ENCODE measurements around the gene C4orf17.

- TF ChIP-seq POLR2A (IDR thresholded peaks at IDR 0.05; ENCODE audit: extremely low read depth, insufficient read length): no peak
- TF ChIP-seq, protein P1, sequence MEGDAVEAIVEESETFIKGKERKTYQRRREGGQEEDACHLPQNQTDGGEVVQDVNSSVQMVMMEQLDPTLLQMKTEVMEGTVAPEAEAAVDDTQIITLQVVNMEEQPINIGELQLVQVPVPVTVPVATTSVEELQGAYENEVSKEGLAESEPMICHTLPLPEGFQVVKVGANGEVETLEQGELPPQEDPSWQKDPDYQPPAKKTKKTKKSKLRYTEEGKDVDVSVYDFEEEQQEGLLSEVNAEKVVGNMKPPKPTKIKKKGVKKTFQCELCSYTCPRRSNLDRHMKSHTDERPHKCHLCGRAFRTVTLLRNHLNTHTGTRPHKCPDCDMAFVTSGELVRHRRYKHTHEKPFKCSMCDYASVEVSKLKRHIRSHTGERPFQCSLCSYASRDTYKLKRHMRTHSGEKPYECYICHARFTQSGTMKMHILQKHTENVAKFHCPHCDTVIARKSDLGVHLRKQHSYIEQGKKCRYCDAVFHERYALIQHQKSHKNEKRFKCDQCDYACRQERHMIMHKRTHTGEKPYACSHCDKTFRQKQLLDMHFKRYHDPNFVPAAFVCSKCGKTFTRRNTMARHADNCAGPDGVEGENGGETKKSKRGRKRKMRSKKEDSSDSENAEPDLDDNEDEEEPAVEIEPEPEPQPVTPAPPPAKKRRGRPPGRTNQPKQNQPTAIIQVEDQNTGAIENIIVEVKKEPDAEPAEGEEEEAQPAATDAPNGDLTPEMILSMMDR (IDR thresholded peaks at IDR 0.05; ENCODE audit: low read depth, low read length): no peak
- TF ChIP-seq MAX (IDR thresholded peaks at IDR 0.05; ENCODE audit: low read depth, low read length): no peak
- TF ChIP-seq MYC (IDR thresholded peaks at IDR 0.05; ENCODE audit: low read depth, low read length): no peak
These were observed 3.1 kb upstream of the C4orf17 start for GRCh38 chr4:99507762-99508161.

All from NB4 (cell line).